ENCODE results near the gene FAM81A.
"Not testable (repeated sequence)": the region's sequence is repeated elsewhere in the genome, so short reads cannot be mapped to it uniquely, and the experiment has no call there.

The FAM81A gene

GRCh38 chr15:59437817-59438624 lies at the start of gene FAM81A:
Gene FAM81A, plus strand, starts transcription at chr15:59438186. Its CDS starts 20,441 bp downstream, at chr15:59458627.
- DNase-seq, result peak; percentile 67

GRCh38 chr15:59388670-59389069 lies 49.3 kb upstream of the FAM81A start:
- DNase-seq, result peak; percentile 43

- DNase-seq, result no peak
These were observed 45.7 kb upstream of the FAM81A start for GRCh38 chr15:59392299-59392698.

- DNase-seq, result no peak
These were observed 43.8 kb upstream of the FAM81A start for GRCh38 chr15:59394166-59394661.

GRCh38 chr15:59396211-59396610 lies 41.8 kb upstream of the FAM81A start:
- DNase-seq, result no peak

- no peak for DNase-seq
These were observed 41.3 kb upstream of the FAM81A start for GRCh38 chr15:59396679-59397078.

GRCh38 chr15:59398220-59398619 lies 39.8 kb upstream of the FAM81A start:
- no peak for DNase-seq

GRCh38 chr15:59399465-59400102 lies 38.4 kb upstream of the FAM81A start:
- DNase-seq, result no peak

- DNase-seq, result no peak
These were observed 37.7 kb upstream of the FAM81A start for GRCh38 chr15:59400103-59400813.

GRCh38 chr15:59401051-59401823 lies 36.7 kb upstream of the FAM81A start:
- not testable (repeated sequence) for DNase-seq

GRCh38 chr15:59401824-59402569 lies 36.0 kb upstream of the FAM81A start:
- DNase-seq, result no peak

GRCh38 chr15:59405079-59405478 lies 32.9 kb upstream of the FAM81A start:
- no peak for DNase-seq

GRCh38 chr15:59406446-59406845 lies 31.5 kb upstream of the FAM81A start:
- no peak for DNase-seq

- no peak for DNase-seq
These were observed 30.0 kb upstream of the FAM81A start for GRCh38 chr15:59407946-59408345.

GRCh38 chr15:59410391-59410896 lies 27.5 kb upstream of the FAM81A start:
- DNase-seq, result peak; percentile 8

- DNase-seq, result no peak
These were observed 24.4 kb upstream of the FAM81A start for GRCh38 chr15:59413577-59413976.

GRCh38 chr15:59416816-59417215 lies 21.2 kb upstream of the FAM81A start:
- DNase-seq, result no peak

GRCh38 chr15:59419170-59419569 lies 18.8 kb upstream of the FAM81A start:
- DNase-seq, result no peak

- DNase-seq, result no peak
These were observed 17.9 kb upstream of the FAM81A start for GRCh38 chr15:59420108-59420507.

GRCh38 chr15:59420986-59421618 lies 16.9 kb upstream of the FAM81A start:
- DNase-seq, result peak; percentile 43

GRCh38 chr15:59424616-59425015 lies 13.4 kb upstream of the FAM81A start:
- no peak for DNase-seq
